Lung (tissue), 12 donors: Measurements from ENCODE around the gene PMM2. TPM values are rescaled to one million over a fixed set of nuclear protein-coding genes. Genes with fewer than 3 reads are reported as not detected.

Experiments used
- ATAC-seq: fragments of 200-7000 bp; cut with Tn5 transposase; one replicate; pipeline ENCODE4 v1.9.1; 2020; ENCODE audit warnings: moderate number of reproducible peaks; ENCODE audit not compliant: insufficient read depth, low FRiP score
- DNase-seq, 3 donors: peaks; one replicate each; pipeline ENCODE4 v3.0.0-alpha.2; 2013 to 2017
- H3K27ac ChIP-seq, 2 donors: one replicate each; pipeline ENCODE4 v1.5.1; 2013; ENCODE audit warnings: mild to moderate bottlenecking in 2 of 2, moderate library complexity in 2 of 2, control low read depth in 1 of 2, inconsistent platforms in 1 of 2, low read depth in 1 of 2, low read length in 1 of 2
- H3K27me3 ChIP-seq, 3 donors: one replicate each; pipeline ENCODE4 v1.5.1; 2013; ENCODE audit warnings: low read length in 2 of 3; ENCODE audit not compliant: control insufficient read depth in 3 of 3, insufficient read depth in 3 of 3
- H3K36me3 ChIP-seq, 4 donors: one replicate each; pipeline ENCODE4 v1.5.1; 2013; ENCODE audit warnings: low read length in 4 of 4, mild to moderate bottlenecking in 1 of 4, moderate library complexity in 1 of 4; ENCODE audit not compliant: control insufficient read depth in 4 of 4, insufficient read depth in 4 of 4
- H3K4me1 ChIP-seq, 5 donors: one replicate each; pipeline ENCODE4 v1.5.1; 2013; ENCODE audit warnings: low read length in 5 of 5, mild to moderate bottlenecking in 2 of 5, moderate library complexity in 1 of 5; ENCODE audit not compliant: control insufficient read depth in 5 of 5, insufficient read depth in 5 of 5
- H3K4me3 ChIP-seq: one replicate; pipeline ENCODE4 v1.5.1; 2013; ENCODE audit warnings: mild to moderate bottlenecking, control low read depth, moderate library complexity
- H3K9ac ChIP-seq, 2 donors: one replicate each; pipeline ENCODE4 v1.5.1; 2013; ENCODE audit warnings: low read length in 2 of 2, control low read depth in 1 of 2; ENCODE audit not compliant: insufficient read depth in 1 of 2
- H3K9me3 ChIP-seq, 4 donors: one replicate each; pipeline ENCODE4 v1.5.1; 2013; ENCODE audit warnings: low read length in 3 of 4, mild to moderate bottlenecking in 1 of 4, moderate library complexity in 1 of 4; ENCODE audit not compliant: control insufficient read depth in 4 of 4, insufficient read depth in 3 of 4
- WGBS, 2 donors: extraction: QIAGEN DNeasy Blood & Tissue Kit; methylation state at CpG; one replicate each; pipeline ENCODE4 v1.1.7; 2013; 5-methylcytosine and 5-hydroxymethylcytosine counted together
- polyA plus RNA-seq, 2 donors: library from polyadenylated mRNA; stranded (reverse); fragments of 200-250 nt; gene quantifications; one replicate each; pipeline ENCODE4 v1.2.1, GENCODE V29; 2013
- total RNA-seq, 2 donors: library from RNA; depleted of rRNA in 1 of 2; stranded (reverse); fragments of >200 nt in 1 of 2; gene quantifications; one replicate each; pipeline ENCODE4 v1.2.1, GENCODE V29; 2014 to 2021
- TF ChIP-seq, protein P1 (sequence below): IDR thresholded peaks from 2 replicates; pipeline ENCODE4 v1.5.1; 2012; ENCODE audit warnings: mild to moderate bottlenecking; ENCODE audit errors: control extremely low read depth, extremely low read depth
- donor health status: control.
- donor health status: control.
- donor health status: Bipolar disorder and iron deficiency.
- donor health status: healthy.
- donor health status: DM: yes; HTN: yes; CAD: no.

PMM2 gene
- total and polyA plus RNA-seq, 4 donors: 27.1 to 40.0 (median 32.0) TPM

DNA sequence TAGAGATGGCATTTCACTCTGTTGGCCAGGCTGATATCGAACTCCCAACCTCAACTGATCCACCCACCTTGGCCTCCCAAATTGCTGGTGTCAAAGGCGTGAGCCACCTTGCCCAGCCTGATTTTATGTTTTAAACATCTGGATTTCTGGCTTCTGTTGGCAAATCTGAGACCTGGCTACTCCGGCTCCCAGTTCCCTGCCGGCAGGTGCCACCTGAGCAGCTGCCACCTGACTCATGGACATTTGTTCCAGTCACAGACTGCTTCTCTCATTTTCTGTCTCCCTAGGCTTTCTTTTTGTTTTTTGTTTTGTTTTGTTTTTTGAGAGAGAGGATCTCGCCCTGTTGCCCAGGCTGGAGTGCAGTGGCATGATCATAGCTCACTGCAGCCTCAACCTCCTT is 9.6 kb downstream of the PMM2 start:
- ATAC-seq: no peak
- Histone ChIP-seq H3K4me3 (no peak overlapping the region), H3K9me3 (no peaks in the 10 kb centered on the region), H3K27me3 (no peaks in the 10 kb centered on the region), H3K27ac (no peak overlapping the region), H3K36me3 (peaks cover 34 to 57% (median 50%) of the 10 kb centered on the region in 4 donors), H3K9ac (no peak overlapping the region), H3K4me1 (no peaks in the 10 kb centered on the region)
- no peak for DNase-seq
- 96 to 99% methylated on average over 5 of the region's 5 CpGs for WGBS, 2 donors
- TF ChIP-seq, protein P1, sequence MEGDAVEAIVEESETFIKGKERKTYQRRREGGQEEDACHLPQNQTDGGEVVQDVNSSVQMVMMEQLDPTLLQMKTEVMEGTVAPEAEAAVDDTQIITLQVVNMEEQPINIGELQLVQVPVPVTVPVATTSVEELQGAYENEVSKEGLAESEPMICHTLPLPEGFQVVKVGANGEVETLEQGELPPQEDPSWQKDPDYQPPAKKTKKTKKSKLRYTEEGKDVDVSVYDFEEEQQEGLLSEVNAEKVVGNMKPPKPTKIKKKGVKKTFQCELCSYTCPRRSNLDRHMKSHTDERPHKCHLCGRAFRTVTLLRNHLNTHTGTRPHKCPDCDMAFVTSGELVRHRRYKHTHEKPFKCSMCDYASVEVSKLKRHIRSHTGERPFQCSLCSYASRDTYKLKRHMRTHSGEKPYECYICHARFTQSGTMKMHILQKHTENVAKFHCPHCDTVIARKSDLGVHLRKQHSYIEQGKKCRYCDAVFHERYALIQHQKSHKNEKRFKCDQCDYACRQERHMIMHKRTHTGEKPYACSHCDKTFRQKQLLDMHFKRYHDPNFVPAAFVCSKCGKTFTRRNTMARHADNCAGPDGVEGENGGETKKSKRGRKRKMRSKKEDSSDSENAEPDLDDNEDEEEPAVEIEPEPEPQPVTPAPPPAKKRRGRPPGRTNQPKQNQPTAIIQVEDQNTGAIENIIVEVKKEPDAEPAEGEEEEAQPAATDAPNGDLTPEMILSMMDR: no peak

DNA sequence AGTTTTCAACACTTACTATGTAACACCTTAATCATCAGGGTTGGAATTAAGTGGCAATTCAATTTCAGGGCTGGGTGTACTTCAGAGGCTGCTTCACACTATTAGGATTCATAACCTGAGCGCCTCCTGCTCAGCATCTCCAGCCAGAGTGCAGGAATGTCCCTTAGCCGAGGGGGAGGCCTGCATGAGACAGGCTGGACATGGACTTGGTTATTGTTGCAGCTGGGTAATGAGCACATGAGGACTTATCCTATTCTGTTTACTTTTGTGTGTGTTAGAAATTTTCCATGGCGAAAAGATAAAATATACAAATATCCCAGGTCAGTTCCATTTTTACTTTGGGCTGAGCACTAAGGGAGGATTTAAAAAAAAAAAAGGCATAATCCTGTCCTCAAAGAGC is 10.4 kb downstream of the PMM2 start:
- TF ChIP-seq, protein P1: no peak
- ATAC-seq (no peak), DNase-seq (no peak)
- Histone ChIP-seq H3K27me3 (no peaks in the 10 kb centered on the region), H3K9me3 (no peaks in the 10 kb centered on the region), H3K4me1 (no peaks in the 10 kb centered on the region), H3K9ac (no peak overlapping the region), H3K27ac (no peak overlapping the region), H3K4me3 (no peak overlapping the region), H3K36me3 (peaks cover 33 to 65% (median 51%) of the 10 kb centered on the region in 4 donors)
- WGBS, 2 donors: 97 to 98% methylated on average over 3 of the region's 3 CpGs

DNA sequence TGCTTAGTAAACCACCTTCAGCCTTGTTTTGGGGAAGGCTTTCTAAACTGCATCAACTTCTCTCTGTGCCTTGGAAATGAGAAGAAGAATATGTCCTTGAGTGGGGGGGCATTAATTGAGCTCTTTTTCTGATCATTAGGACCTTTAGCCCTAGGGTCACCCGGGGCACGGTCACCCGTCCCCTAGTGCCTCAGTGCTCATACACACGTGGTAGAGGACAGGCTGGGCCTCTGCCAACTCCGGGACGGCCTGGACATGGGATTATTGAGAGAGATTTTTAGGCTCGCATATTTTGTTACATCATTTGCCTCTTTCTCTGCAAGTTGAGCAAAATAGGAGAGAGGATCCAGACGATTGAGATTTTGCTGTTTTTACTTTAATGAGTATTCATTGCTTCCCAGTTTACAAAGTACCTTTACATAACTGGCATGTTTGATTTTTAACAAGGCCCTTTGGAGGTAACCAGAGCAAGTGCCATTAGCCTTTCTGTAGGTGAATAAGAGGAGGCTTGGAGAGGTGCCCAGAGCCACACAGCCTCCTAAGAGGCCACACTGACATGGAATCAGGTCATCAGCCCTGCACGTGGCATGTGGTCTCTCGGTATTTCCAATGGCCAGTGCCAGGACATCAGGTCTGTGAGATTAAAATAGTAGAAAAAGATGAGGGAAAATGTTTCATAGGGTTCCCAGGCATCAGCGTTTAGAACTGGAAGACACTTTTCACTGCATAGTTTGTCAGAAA is 11.1 kb downstream of the PMM2 start:
- H3K4me1 ChIP-seq: no peaks in the 10 kb centered on the region
- H3K9me3 ChIP-seq: no peaks in the 10 kb centered on the region
- no peak overlapping the region for H3K27ac ChIP-seq
- H3K36me3 ChIP-seq: peaks cover 36 to 68% (median 54%) of the 10 kb centered on the region in 4 donors
- WGBS, 2 donors: 86 to 89% methylated on average over 11 of the region's 11 CpGs
- ATAC-seq (no peak), DNase-seq (no peak)
- H3K4me3 ChIP-seq: no peak overlapping the region
- TF ChIP-seq, protein P1: no peak
- no peaks in the 10 kb centered on the region for H3K27me3 ChIP-seq
- no peak overlapping the region for H3K9ac ChIP-seq
